Mesendoderm (in vitro differentiated cells): ENCODE data around the gene KLHL6.
"Not testable (repeated sequence)": the region's sequence is repeated elsewhere in the genome, so short reads cannot be mapped to it uniquely, and the experiment has no call there.

Experiments
- DNase-seq: peaks from one replicate; pipeline ENCODE4 v3.0.0; 2013
- H2AK5ac ChIP-seq: 2 replicates; pipeline ENCODE4 v1.6.1; 2013; ENCODE audit warnings: low read length, inconsistent platforms
- H2BK120ac ChIP-seq: 2 replicates; pipeline ENCODE4 v1.6.1; 2013; ENCODE audit warnings: low read depth, mild to moderate bottlenecking, low read length, moderate library complexity, mixed read lengths
- H2BK15ac ChIP-seq: replicated peaks from 2 replicates; pipeline ENCODE4 v1.6.1; 2013; ENCODE audit warnings: low read depth, mild to moderate bottlenecking, moderate library complexity
- H2BK5ac ChIP-seq: 2 replicates; pipeline ENCODE4 v1.6.1; 2013; ENCODE audit warnings: low read length, inconsistent platforms
- H3K18ac ChIP-seq: 2 replicates; pipeline ENCODE4 v1.6.1; 2013; ENCODE audit warnings: mild to moderate bottlenecking, low read length, mixed read lengths
- H3K23ac ChIP-seq: one replicate; pipeline ENCODE4 v1.6.1; 2013; ENCODE audit warnings: low read length
- H3K27ac ChIP-seq: 2 replicates; pipeline ENCODE4 v1.5.1; 2013; ENCODE audit warnings: low read depth, mild to moderate bottlenecking, inconsistent platforms, low read length, moderate library complexity
- H3K27me3 ChIP-seq: 2 replicates; pipeline ENCODE4 v1.6.1; 2013; ENCODE audit warnings: low read length, control low read depth, mild to moderate bottlenecking, inconsistent platforms; ENCODE audit not compliant: insufficient read depth, poor library complexity
- H3K36me3 ChIP-seq: 2 replicates; pipeline ENCODE4 v1.6.1; 2013; ENCODE audit warnings: low read length, inconsistent platforms; ENCODE audit not compliant: control insufficient read depth, insufficient read depth
- H3K4ac ChIP-seq: one replicate; pipeline ENCODE4 v1.6.1; 2013; ENCODE audit warnings: low read depth, mild to moderate bottlenecking, low read length, moderate library complexity
- H3K4me1 ChIP-seq: 2 replicates; pipeline ENCODE4 v1.6.1; 2013; ENCODE audit warnings: low read depth, low read length, inconsistent platforms; ENCODE audit not compliant: control insufficient read depth
- H3K4me2 ChIP-seq: 2 replicates; pipeline ENCODE4 v1.6.1; 2013; ENCODE audit warnings: low read length
- H3K4me3 ChIP-seq: 2 replicates; pipeline ENCODE4 v1.5.1; 2013; ENCODE audit warnings: mild to moderate bottlenecking, low read length
- H3K56ac ChIP-seq: one replicate; pipeline ENCODE4 v1.6.1; 2013; ENCODE audit warnings: low read length
- H3K79me1 ChIP-seq: 2 replicates; pipeline ENCODE4 v1.6.1; 2013; ENCODE audit warnings: low read length, inconsistent platforms
- H3K79me2 ChIP-seq: 2 replicates; pipeline ENCODE4 v1.6.1; 2013; ENCODE audit warnings: mild to moderate bottlenecking, low read length; ENCODE audit not compliant: control insufficient read depth, insufficient read depth
- H3K9ac ChIP-seq: 2 replicates; pipeline ENCODE4 v1.6.1; 2013; ENCODE audit warnings: low read length, inconsistent platforms
- H4K5ac ChIP-seq: one replicate; pipeline ENCODE4 v1.6.1; 2013; ENCODE audit warnings: low read length
- H4K8ac ChIP-seq: one replicate; pipeline ENCODE4 v1.6.1; 2013; ENCODE audit warnings: low read depth, mild to moderate bottlenecking, control low read depth, low read length, moderate library complexity
- WGBS: extraction: QIAGEN DNeasy Blood & Tissue Kit; methylation state at CpG from one replicate; pipeline ENCODE4 v1.1.7; 2013; ENCODE audit warnings: low lambda C conversion rate, missing lambda C conversion rate; ENCODE audit not compliant: insufficient coverage; ENCODE audit errors: extremely low coverage; 5-methylcytosine and 5-hydroxymethylcytosine counted together

KLHL6 gene

GRCh38 chr3:183446838-183447205 lies 108.7 kb downstream of the KLHL6 start:
- peak overlapping the region; percentile 90 for H3K56ac ChIP-seq
- peaks cover 2% of the 10 kb centered on the region for H3K4me1 ChIP-seq
- peak overlapping the region; percentile 39 for H3K4me2 ChIP-seq
- DNase-seq: no peak
- peak overlapping the region; percentile 75 for H3K9ac ChIP-seq
- no peak overlapping the region for H3K4me3 ChIP-seq
- H3K23ac ChIP-seq: no peak overlapping the region
- H3K27me3 ChIP-seq: no peaks in the 10 kb centered on the region
- H3K4ac ChIP-seq: no peak overlapping the region
- H3K27ac ChIP-seq: no peak overlapping the region
- H4K8ac ChIP-seq: no peak overlapping the region
- H2BK15ac ChIP-seq: no peak overlapping the region
- no peak overlapping the region for H2BK5ac ChIP-seq
- WGBS: 100% methylated on average over 2 of the region's 2 CpGs
- peaks cover 10% of the 10 kb centered on the region for H3K79me2 ChIP-seq
- H2BK120ac ChIP-seq: no peak overlapping the region
- peaks cover 6% of the 10 kb centered on the region for H3K79me1 ChIP-seq
- no peak overlapping the region for H2AK5ac ChIP-seq
- H3K36me3 ChIP-seq: no peaks in the 10 kb centered on the region
- H4K5ac ChIP-seq: no peak overlapping the region
- H3K18ac ChIP-seq: no peak overlapping the region

GRCh38 chr3:183444748-183445147 lies 110.8 kb downstream of the KLHL6 start:
- no peaks in the 10 kb centered on the region for H3K36me3 ChIP-seq
- no peak for DNase-seq
- H3K18ac ChIP-seq: no peak overlapping the region
- H3K4me3 ChIP-seq: no peak overlapping the region
- no peak overlapping the region for H4K8ac ChIP-seq
- peaks cover 4% of the 10 kb centered on the region for H3K79me1 ChIP-seq
- no peak overlapping the region for H3K27ac ChIP-seq
- H3K27me3 ChIP-seq: no peaks in the 10 kb centered on the region
- no CpG with 5 or more reads among the region's 1 CpG for WGBS
- no peak overlapping the region for H3K9ac ChIP-seq
- no peak overlapping the region for H4K5ac ChIP-seq
- no peak overlapping the region for H2BK15ac ChIP-seq
- no peak overlapping the region for H2BK120ac ChIP-seq
- H2BK5ac ChIP-seq: no peak overlapping the region
- peaks cover 8% of the 10 kb centered on the region for H3K79me2 ChIP-seq
- no peak overlapping the region for H3K56ac ChIP-seq
- no peak overlapping the region for H3K4ac ChIP-seq
- no peak overlapping the region for H3K23ac ChIP-seq
- no peak overlapping the region for H2AK5ac ChIP-seq
- H3K4me1 ChIP-seq: peaks cover 1% of the 10 kb centered on the region
- no peak overlapping the region for H3K4me2 ChIP-seq

GRCh38 chr3:183443395-183444385 lies 111.8 kb downstream of the KLHL6 start:
- Histone ChIP-seq H3K27me3 (no peaks in the 10 kb centered on the region), H3K23ac (no peak overlapping the region), H3K27ac (no peak overlapping the region), H3K79me1 (peaks cover 3% of the 10 kb centered on the region), H3K4me3 (no peak overlapping the region), H3K18ac (no peak overlapping the region), H3K9ac (no peak overlapping the region), H3K4me1 (no peaks in the 10 kb centered on the region), H3K79me2 (peaks cover 5% of the 10 kb centered on the region), H3K36me3 (no peaks in the 10 kb centered on the region), H3K4me2 (no peak overlapping the region), H3K56ac (no peak overlapping the region), H2BK15ac (no peak overlapping the region), H2BK120ac (no peak overlapping the region), H4K5ac (no peak overlapping the region), H4K8ac (no peak overlapping the region), H2AK5ac (no peak overlapping the region), H2BK5ac (no peak overlapping the region), H3K4ac (no peak overlapping the region)
- no peak for DNase-seq
- WGBS: no CpG with 5 or more reads among the region's 10 CpGs

- Histone ChIP-seq H3K18ac (no peak overlapping the region), H3K4ac (no peak overlapping the region), H2AK5ac (no peak overlapping the region), H3K4me1 (no peaks in the 10 kb centered on the region), H3K23ac (no peak overlapping the region), H4K5ac (no peak overlapping the region), H3K79me1 (peaks cover 2% of the 10 kb centered on the region), H3K36me3 (no peaks in the 10 kb centered on the region), H3K27me3 (no peaks in the 10 kb centered on the region), H3K4me3 (no peak overlapping the region), H3K79me2 (peaks cover 2% of the 10 kb centered on the region), H2BK15ac (no peak overlapping the region), H3K9ac (no peak overlapping the region), H2BK120ac (no peak overlapping the region), H3K4me2 (no peak overlapping the region), H2BK5ac (no peak overlapping the region), H3K56ac (no peak overlapping the region), H4K8ac (no peak overlapping the region), H3K27ac (no peak overlapping the region)
- no CpG with 5 or more reads among the region's 1 CpG for WGBS
- no peak for DNase-seq
Observed at GRCh38 chr3:183442994-183443393, 112.5 kb downstream of the KLHL6 start.

- not testable (repeated sequence) for H3K23ac ChIP-seq, H3K79me1 ChIP-seq, H3K4ac ChIP-seq, DNase-seq, H4K5ac ChIP-seq, H3K36me3 ChIP-seq, H3K4me1 ChIP-seq, H3K56ac ChIP-seq, H3K9ac ChIP-seq, H2AK5ac ChIP-seq, H3K27ac ChIP-seq, H3K27me3 ChIP-seq, H2BK5ac ChIP-seq, H3K4me3 ChIP-seq, H3K79me2 ChIP-seq, H2BK15ac ChIP-seq, H2BK120ac ChIP-seq, H3K4me2 ChIP-seq, H4K8ac ChIP-seq, H3K18ac ChIP-seq
- no CpG with 5 or more reads among the region's 3 CpGs for WGBS
Observed at GRCh38 chr3:183440521-183440920, 115.0 kb downstream of the KLHL6 start.
